Raji (cell line): ENCODE measurements around the gene RNASE9.

Experiments used
- POLR2A ChIP-seq: IDR thresholded peaks from 2 replicates; pipeline ENCODE4 v1.6.1; 2011; ENCODE audit warnings: low read depth, low read length, control low read depth; ENCODE audit not compliant: insufficient read depth

The RNASE9 gene

GRCh38 chr14:20546877-20547276, 14.0 kb downstream of the RNASE9 start:
- no peak for TF ChIP-seq POLR2A

GRCh38 chr14:20539906-20540305, 20.9 kb downstream of the RNASE9 start:
- TF ChIP-seq POLR2A: no peak

GRCh38 chr14:20530771-20531571, 29.9 kb downstream of the RNASE9 start:
- no peak for TF ChIP-seq POLR2A

- TF ChIP-seq POLR2A: no peak
Measured at GRCh38 chr14:20529806-20530205, 31.0 kb downstream of the RNASE9 start.

- no peak for TF ChIP-seq POLR2A
Measured at GRCh38 chr14:20524027-20524426, 36.8 kb downstream of the RNASE9 start.

- no peak for TF ChIP-seq POLR2A
Measured at GRCh38 chr14:20522332-20522731, 38.5 kb downstream of the RNASE9 start.

- TF ChIP-seq POLR2A: no peak
Measured at GRCh38 chr14:20516921-20517320, 43.9 kb downstream of the RNASE9 start.

- TF ChIP-seq POLR2A: no peak
Measured at GRCh38 chr14:20515846-20516245, 45.0 kb downstream of the RNASE9 start.

GRCh38 chr14:20512177-20512905, 48.5 kb downstream of the RNASE9 start:
- no peak for TF ChIP-seq POLR2A

GRCh38 chr14:20508367-20508766, 52.5 kb downstream of the RNASE9 start:
- no peak for TF ChIP-seq POLR2A
